IMR-90 (cell line): ENCODE data around the gene CAT. TPM values are rescaled to one million over a fixed set of nuclear protein-coding genes. Genes with fewer than 3 reads are reported as not detected.

ENCODE experiments used
- ATAC-seq: fragments of 200-7000 bp; cut with Tn5 transposase; 2 replicates; pipeline ENCODE4 v1.9.1; 2020; ENCODE audit warnings: low read depth, mild to moderate bottlenecking, moderate library complexity
- BruUV-seq: library from RNA; stranded (reverse); fragments of 400-500 nt; replicated peaks from 2 replicates; lab custom pipeline; 2021; lab: Mats Ljungman, UMichigan
- CTCF ChIA-PET: fragments of 300-600 bp; formaldehyde crosslinking; extraction: SDS; loops from one replicate; lab custom pipeline; 2021; ENCODE audit warnings: antibody characterized with exemption; lab: Yijun Ruan, JAX
- POLR2A ChIA-PET: fragments of 300-600 bp; sonication (Branson Sonifier 250); formaldehyde crosslinking; loops from one replicate; lab custom pipeline; 2022; ENCODE audit warnings: antibody characterized with exemption; ENCODE audit not compliant: unreplicated experiment; lab: Charles Lee
- DNase-seq: peaks from one replicate; pipeline ENCODE4 v3.0.0; 2013
- H2AFZ ChIP-seq: replicated peaks from 2 replicates; pipeline ENCODE3; 2013; ENCODE audit warnings: low read length, mild to moderate bottlenecking; ENCODE audit not compliant: poor library complexity
- H2AK5ac ChIP-seq: 2 replicates; pipeline ENCODE4 v1.6.1; 2013; ENCODE audit warnings: low read depth, low read length, inconsistent platforms
- H2AK9ac ChIP-seq: replicated peaks from 2 replicates; pipeline ENCODE3; 2013; ENCODE audit warnings: mild to moderate bottlenecking, low read depth, low read length, moderate library complexity; ENCODE audit not compliant: poor library complexity
- H2BK120ac ChIP-seq: 2 replicates; pipeline ENCODE4 v1.6.1; 2013; ENCODE audit warnings: low read depth, low read length, inconsistent platforms
- H2BK15ac ChIP-seq: 3 replicates; pipeline ENCODE4 v1.6.1; 2013; ENCODE audit warnings: low read depth, low read length, inconsistent platforms
- H2BK20ac ChIP-seq: 2 replicates; pipeline ENCODE4 v1.6.1; 2013; ENCODE audit warnings: low read depth, mild to moderate bottlenecking, inconsistent platforms, low read length, moderate library complexity
- H2BK5ac ChIP-seq: 2 replicates; pipeline ENCODE4 v1.6.1; 2013; ENCODE audit warnings: mild to moderate bottlenecking, low read depth, low read length, inconsistent platforms; ENCODE audit not compliant: poor library complexity, severe bottlenecking
- H3K14ac ChIP-seq: replicated peaks from 2 replicates; pipeline ENCODE4 v1.6.1; 2013; ENCODE audit warnings: low read depth, low read length, inconsistent platforms
- H3K18ac ChIP-seq: 2 replicates; pipeline ENCODE4 v1.6.1; 2013; ENCODE audit warnings: low read depth, low read length, control low read depth
- H3K23ac ChIP-seq: 2 replicates; pipeline ENCODE4 v1.6.1; 2013; ENCODE audit warnings: low read depth, low read length, inconsistent platforms
- H3K27ac ChIP-seq: 2 replicates; pipeline ENCODE4 v1.5.1; 2013; ENCODE audit warnings: mild to moderate bottlenecking, control low read depth, low read length; ENCODE audit not compliant: insufficient read depth
- H3K27me3 ChIP-seq: 2 replicates; pipeline ENCODE4 v1.6.1; 2013; ENCODE audit warnings: low read length; ENCODE audit not compliant: control insufficient read depth, insufficient read depth
- H3K36me3 ChIP-seq: 2 replicates; pipeline ENCODE4 v1.6.1; 2013; ENCODE audit warnings: low read length, mixed read lengths; ENCODE audit not compliant: control insufficient read depth, insufficient read depth
- H3K4ac ChIP-seq: 2 replicates; pipeline ENCODE4 v1.6.1; 2013; ENCODE audit warnings: low read depth, low read length, inconsistent platforms
- H3K4me1 ChIP-seq: 2 replicates; pipeline ENCODE4 v1.6.1; 2013; ENCODE audit warnings: low read length, mixed read lengths; ENCODE audit not compliant: control insufficient read depth, insufficient read depth
- H3K4me2 ChIP-seq: 2 replicates; pipeline ENCODE4 v1.6.1; 2013; ENCODE audit warnings: low read depth, mild to moderate bottlenecking, control low read depth, low read length, moderate library complexity
- H3K4me3 ChIP-seq: 2 replicates; pipeline ENCODE4 v1.5.1; 2013; ENCODE audit warnings: low read depth, mild to moderate bottlenecking, control low read depth, low read length, moderate library complexity; ENCODE audit not compliant: insufficient read depth
- H3K56ac ChIP-seq: 2 replicates; pipeline ENCODE4 v1.6.1; 2013; ENCODE audit warnings: low read length, inconsistent platforms; ENCODE audit not compliant: insufficient read depth; ENCODE audit errors: extremely low read depth
- H3K79me1 ChIP-seq, 2 experiments: 2 replicates each; pipeline ENCODE4 v1.6.1; 2013; ENCODE audit warnings: low read length in 2 of 2, inconsistent platforms in 1 of 2, low read depth in 1 of 2
- H3K9ac ChIP-seq: 2 replicates; pipeline ENCODE4 v1.6.1; 2013; ENCODE audit warnings: low read depth, low read length, control low read depth
- H3K9me1 ChIP-seq: 2 replicates; pipeline ENCODE4 v1.6.1; 2013; ENCODE audit warnings: low read length, inconsistent platforms; ENCODE audit not compliant: insufficient read depth
- H3K9me3 ChIP-seq: 2 replicates; pipeline ENCODE4 v1.6.1; 2013; ENCODE audit warnings: low read length; ENCODE audit not compliant: control insufficient read depth, insufficient read depth
- H4K20me1 ChIP-seq: 2 replicates; pipeline ENCODE4 v1.6.1; 2013; ENCODE audit warnings: low read length, inconsistent platforms; ENCODE audit not compliant: insufficient read depth
- H4K5ac ChIP-seq: 2 replicates; pipeline ENCODE4 v1.6.1; 2013; ENCODE audit warnings: mild to moderate bottlenecking, low read depth, low read length, control low read depth
- H4K8ac ChIP-seq, 2 experiments: 2 replicates each; pipeline ENCODE4 v1.6.1; 2013; ENCODE audit warnings: low read depth in 2 of 2, low read length in 2 of 2, control low read depth in 1 of 2, inconsistent platforms in 1 of 2
- H4K91ac ChIP-seq: 2 replicates; pipeline ENCODE4 v1.6.1; 2013; ENCODE audit warnings: low read depth, low read length, inconsistent platforms; ENCODE audit not compliant: insufficient read depth
- FOS ChIP-seq: fragments of 150-350 bp; IDR thresholded peaks from 2 replicates; pipeline ENCODE4 v1.6.1; 2016; ENCODE audit warnings: low read depth, low read length
- MAFK ChIP-seq: IDR thresholded peaks from 2 replicates; pipeline ENCODE4 v1.6.1; 2012; ENCODE audit warnings: low read depth, low read length, improper control_type of control experiment
- SMC3 ChIP-seq: fragments of 150-350 bp; IDR thresholded peaks from 2 replicates; pipeline ENCODE4 v1.6.1; 2016; ENCODE audit warnings: low read depth, mild to moderate bottlenecking, antibody characterized with exemption, low read length, moderate library complexity
- WGBS, 2 experiments: methylation state at CpG; one replicate each; pipeline versions ENCODE4 v1.1.5 to v1.1.7; 2013; ENCODE audit warnings: missing lambda C conversion rate in 2 of 2; ENCODE audit not compliant: insufficient read length in 1 of 2; ENCODE audit errors: extremely low coverage in 2 of 2; 5-methylcytosine and 5-hydroxymethylcytosine counted together
- dilution Hi-C: fragments of 300-500 bp; cut with HindIII; formaldehyde crosslinking; loops from one replicate; pipeline ENCODE4 v1.14.3; 2018; ENCODE audit warnings: low sequenced_read_pairs; ENCODE audit not compliant: unreplicated experiment
- in situ Hi-C: fragments of 300-500 bp; cut with MboI; formaldehyde crosslinking; loops from 3 replicates; pipeline ENCODE4 v1.14.3; 2019; ENCODE audit warnings: low sequenced_read_pairs, inconsistent platforms, mixed read lengths
- intact Hi-C: fragments of 100-400 bp; cut with micrococcal nuclease; formaldehyde crosslinking; loops from 2 replicates; pipeline ENCODE4 v1.10.0; 2022
- polyA plus RNA-seq, 3 experiments: library from polyadenylated mRNA; depleted of rRNA; stranded (reverse); fragments of >200 nt; gene quantifications; 2 replicates each; pipeline ENCODE4 v1.2.3, GENCODE V29; 2012; ENCODE audit warnings: low replicate concordance in 1 of 3
- total RNA-seq: library from RNA; depleted of rRNA; stranded (reverse); fragments of >200 nt; gene quantifications from 2 replicates; pipeline ENCODE4 v1.2.3, GENCODE V29; 2012

CAT gene
- total and polyA plus RNA-seq, 2 of the 4 experiments (the other 2 are of a cell fraction), result 52.5 to 80.5 TPM

- H4K5ac ChIP-seq, result no peak overlapping the region
- DNase-seq (no peak), ATAC-seq (no peak)
- H4K8ac ChIP-seq, result no peak overlapping the region
- no peaks in the 10 kb centered on the region for H3K9me3 ChIP-seq
- intact Hi-C loops (loop anchor here (2.0 to 10.0 kb wide), 3 partner anchors 135 to 499 kb away; partner anchors contain the start of gene ABTB2), in situ Hi-C loops (loop anchor here (5.0 to 10.0 kb wide), 2 partner anchors 127 to 319 kb away; no protein-coding TSS in a partner anchor), dilution Hi-C loops (no loop called here)
- H3K56ac ChIP-seq, result no peak overlapping the region
- H3K18ac ChIP-seq, result no peak overlapping the region
- no TSS peak for BruUV-seq
- no peaks in the 10 kb centered on the region for H3K36me3 ChIP-seq
- H2AK9ac ChIP-seq, result no peak overlapping the region
- POLR2A ChIA-PET, result no interaction called here
- H3K4me1 ChIP-seq, result no peaks in the 10 kb centered on the region
- H2BK20ac ChIP-seq, result no peak overlapping the region
- no peak overlapping the region for H3K23ac ChIP-seq
- peaks cover 37% of the 10 kb centered on the region for H3K27me3 ChIP-seq
- CTCF ChIA-PET, result interaction anchor here (0.6 kb wide), 2 partner anchors 124 to 276 kb away, joined by 3 to 4 read pairs; no protein-coding TSS in a partner anchor
- H2AK5ac ChIP-seq, result no peak overlapping the region
- H3K4ac ChIP-seq, result no peak overlapping the region
- no peak overlapping the region for H3K27ac ChIP-seq
- H3K4me3 ChIP-seq, result no peak overlapping the region
- H3K9ac ChIP-seq, result no peak overlapping the region
- H3K9me1 ChIP-seq, result no peaks in the 10 kb centered on the region
- no peak overlapping the region for H4K91ac ChIP-seq
- no peak overlapping the region for H2BK120ac ChIP-seq
- H2AFZ ChIP-seq, result no peak overlapping the region
- TF ChIP-seq MAFK (no peak), FOS (no peak), SMC3 (no peak)
- no peak overlapping the region for H3K4me2 ChIP-seq
- H4K20me1 ChIP-seq, result no peaks in the 10 kb centered on the region
- H2BK5ac ChIP-seq, result no peak overlapping the region
- no peak overlapping the region for H3K14ac ChIP-seq
- no peak overlapping the region for H2BK15ac ChIP-seq
- no peaks in the 10 kb centered on the region for H3K79me1 ChIP-seq
- no CpG with 5 or more reads among the region's 4 CpGs for WGBS, 2 experiments
These were observed 55.3 kb downstream of the CAT start for GRCh38 chr11:34493926-34494595.
